Measurements from ENCODE around the gene YTHDC2. TPM values are rescaled to one million over a fixed set of nuclear protein-coding genes. Genes with fewer than 3 reads are reported as not detected.

YTHDC2 gene
- total and polyA plus RNA-seq, 8 donors = 3.8 to 78.0 (median 22.9) TPM

DNA sequence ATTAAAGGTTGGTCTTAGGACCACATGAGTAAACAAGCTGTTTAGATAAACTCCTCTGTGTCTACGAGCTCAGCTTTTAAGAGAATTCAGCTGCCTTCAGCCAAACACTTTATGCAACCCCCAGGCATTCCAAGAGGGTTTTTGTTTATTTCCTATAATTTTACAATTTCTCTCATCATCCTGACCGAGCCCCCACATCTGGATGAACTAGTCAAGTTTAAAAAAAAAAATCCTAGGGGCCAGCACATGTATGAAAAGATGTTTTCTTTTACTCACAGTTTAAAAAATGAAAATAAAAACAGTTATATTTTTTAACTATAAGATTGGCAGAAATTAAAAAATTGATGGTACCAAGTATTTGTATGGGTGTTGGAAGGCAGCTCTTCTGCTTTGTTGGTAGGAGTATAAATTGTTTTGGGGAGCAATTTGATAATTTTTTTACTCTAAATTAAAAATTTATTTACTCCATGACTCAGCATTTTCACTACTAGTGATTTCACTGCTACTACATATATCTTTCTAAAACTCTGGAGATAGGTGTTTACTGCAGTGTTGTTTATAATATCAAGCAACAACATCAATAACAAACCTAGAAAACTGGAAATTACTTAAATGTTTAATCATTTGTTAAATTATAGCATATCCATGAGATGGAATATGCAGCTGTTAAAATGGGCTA is 18.1 kb downstream of the YTHDC2 start:
- no peaks in the 10 kb centered on the region for H3K4me1 ChIP-seq

DNA sequence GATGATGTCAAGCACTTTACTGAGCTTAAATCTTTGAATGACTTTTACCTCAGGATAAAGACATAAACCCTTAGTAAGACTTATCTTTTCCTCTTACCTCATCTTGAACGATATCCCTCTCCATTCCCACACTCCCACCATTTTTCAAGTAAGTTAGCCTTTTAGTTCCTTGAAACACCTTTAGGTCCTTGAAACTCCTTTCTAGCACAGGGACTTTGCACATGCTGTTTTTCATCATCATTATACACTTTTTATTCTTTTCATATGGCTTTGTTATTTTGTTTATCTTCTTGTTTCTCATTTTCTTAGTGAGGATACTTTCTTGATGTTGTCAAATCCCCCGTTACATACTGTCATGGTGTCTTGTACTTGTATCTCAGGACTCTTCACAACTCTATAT is 24.8 kb downstream of the YTHDC2 start:
- Histone ChIP-seq H3K36me3 (peaks cover 19 to 84% (median 75%) of the 10 kb centered on the region in 4 donors), H3K4me1 (no peaks in the 10 kb centered on the region), H3K27ac (no peak overlapping the region), H3K9me3 (no peaks in the 10 kb centered on the region), H3K27me3 (no peaks in the 10 kb centered on the region), H3K4me3 (no peak overlapping the region)
- DNase-seq = no peak
- WGBS, 5 donors = 95 to 99% (median 97%) methylated on average over 2 of the region's 2 CpGs
- intact Hi-C loops (cut with DNase I; ENCODE audit: low total_unique reads) = no loop called here
- no peak for TF ChIP-seq EP300 (IDR thresholded peaks at IDR 0.05)
- no peak for TF ChIP-seq POLR2AphosphoS5 (IDR thresholded peaks at IDR 0.05)
- TF ChIP-seq POLR2A (IDR thresholded peaks at IDR 0.05) = no peak
- TF ChIP-seq, protein P1, sequence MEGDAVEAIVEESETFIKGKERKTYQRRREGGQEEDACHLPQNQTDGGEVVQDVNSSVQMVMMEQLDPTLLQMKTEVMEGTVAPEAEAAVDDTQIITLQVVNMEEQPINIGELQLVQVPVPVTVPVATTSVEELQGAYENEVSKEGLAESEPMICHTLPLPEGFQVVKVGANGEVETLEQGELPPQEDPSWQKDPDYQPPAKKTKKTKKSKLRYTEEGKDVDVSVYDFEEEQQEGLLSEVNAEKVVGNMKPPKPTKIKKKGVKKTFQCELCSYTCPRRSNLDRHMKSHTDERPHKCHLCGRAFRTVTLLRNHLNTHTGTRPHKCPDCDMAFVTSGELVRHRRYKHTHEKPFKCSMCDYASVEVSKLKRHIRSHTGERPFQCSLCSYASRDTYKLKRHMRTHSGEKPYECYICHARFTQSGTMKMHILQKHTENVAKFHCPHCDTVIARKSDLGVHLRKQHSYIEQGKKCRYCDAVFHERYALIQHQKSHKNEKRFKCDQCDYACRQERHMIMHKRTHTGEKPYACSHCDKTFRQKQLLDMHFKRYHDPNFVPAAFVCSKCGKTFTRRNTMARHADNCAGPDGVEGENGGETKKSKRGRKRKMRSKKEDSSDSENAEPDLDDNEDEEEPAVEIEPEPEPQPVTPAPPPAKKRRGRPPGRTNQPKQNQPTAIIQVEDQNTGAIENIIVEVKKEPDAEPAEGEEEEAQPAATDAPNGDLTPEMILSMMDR (IDR thresholded peaks at IDR 0.05) = no peak

More for the DNA sequence above, 18.1 kb downstream of the YTHDC2 start:
- peaks cover 16 to 50% (median 42%) of the 10 kb centered on the region in 4 donors for H3K36me3 ChIP-seq
- H3K9me3 ChIP-seq = peaks cover 4 to 14% (median 10%) of the 10 kb centered on the region in 4 donors
- intact Hi-C loops (cut with DNase I; ENCODE audit: low total_unique reads) = no loop called here
- no peaks in the 10 kb centered on the region for H3K27me3 ChIP-seq
- no peak for DNase-seq
- H3K27ac ChIP-seq = no peak overlapping the region
- H3K4me3 ChIP-seq = no peak overlapping the region
- TF ChIP-seq, protein P1 (IDR thresholded peaks at IDR 0.05) = no peak
- 91 to 100% (median 93%) methylated on average over 2 of the region's 2 CpGs for WGBS, 5 donors

DNA sequence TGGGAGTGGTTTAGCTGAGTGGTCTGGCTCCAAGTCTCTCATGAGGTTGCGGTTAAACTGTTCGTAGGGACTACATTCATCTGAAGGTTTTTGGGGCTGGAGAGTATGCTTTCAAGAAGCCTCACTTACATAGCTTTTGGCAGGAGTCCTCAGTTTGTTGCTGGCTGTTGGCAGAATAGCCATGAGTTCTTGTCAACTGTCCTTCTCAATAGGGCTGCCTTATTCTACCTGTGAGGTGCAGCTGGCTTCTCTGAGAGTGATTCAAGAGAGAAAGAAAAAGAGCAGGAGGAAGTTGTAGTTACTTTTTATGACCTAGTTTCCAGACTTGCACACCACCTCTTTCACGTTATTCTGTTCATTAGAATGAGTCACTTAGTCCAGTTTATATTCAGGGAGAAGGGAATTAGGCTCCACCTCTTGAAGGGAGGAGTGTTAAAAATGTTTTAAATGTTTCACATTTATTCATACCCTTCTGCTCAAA is 33.2 kb downstream of the YTHDC2 start:
- peak overlapping the region in 1 of 5 donors; percentile 38 for H3K27ac ChIP-seq
- 62 to 85% (median 74%) methylated on average over 3 of the region's 3 CpGs for WGBS, 5 donors
- DNase-seq = peak in 1 of 2 donors; percentile 2

DNA sequence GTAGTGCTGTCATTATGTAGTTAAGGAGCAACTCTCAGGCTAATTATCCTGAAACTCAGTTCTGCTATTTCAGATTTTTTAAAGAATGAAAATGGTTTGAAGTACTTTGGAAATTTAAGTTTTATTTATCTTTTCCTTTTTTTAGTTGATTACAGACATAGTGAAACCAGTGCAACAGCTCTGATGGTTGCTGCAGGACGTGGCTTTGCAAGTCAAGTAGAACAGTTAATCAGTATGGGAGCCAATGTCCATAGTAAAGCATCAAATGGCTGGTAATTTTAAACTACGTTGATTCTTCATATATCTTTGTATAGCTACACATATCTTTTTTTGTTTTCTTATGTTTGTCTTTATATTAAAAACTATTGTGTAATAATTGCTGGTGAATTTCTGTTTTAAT is 34.9 kb downstream of the YTHDC2 start:
- Histone ChIP-seq H3K9me3 (no peaks in the 10 kb centered on the region), H3K27ac (no peak overlapping the region), H3K36me3 (peaks cover 0 to 76% (median 65%) of the 10 kb centered on the region in 4 donors), H3K4me3 (no peak overlapping the region), H3K27me3 (no peaks in the 10 kb centered on the region), H3K4me1 (peaks cover 0 to 8% (median 3%) of the 10 kb centered on the region in 4 donors)
- intact Hi-C loops (cut with DNase I; ENCODE audit: low total_unique reads) = no loop called here
- TF ChIP-seq, protein P1 (IDR thresholded peaks at IDR 0.05) = no peak
- no peak for TF ChIP-seq POLR2A (IDR thresholded peaks at IDR 0.05)
- no peak for TF ChIP-seq EP300 (IDR thresholded peaks at IDR 0.05)
- no peak for TF ChIP-seq POLR2AphosphoS5 (IDR thresholded peaks at IDR 0.05)
- WGBS, 5 donors = 62 to 96% (median 72%) methylated on average over 2 of the region's 2 CpGs
- DNase-seq = no peak

More for the DNA sequence above, 33.2 kb downstream of the YTHDC2 start:
- Histone ChIP-seq H3K9me3 (no peaks in the 10 kb centered on the region), H3K36me3 (peaks cover 0 to 76% (median 64%) of the 10 kb centered on the region in 4 donors), H3K4me3 (no peak overlapping the region), H3K27me3 (no peaks in the 10 kb centered on the region), H3K4me1 (peaks cover 0 to 8% (median 3%) of the 10 kb centered on the region in 4 donors)
- intact Hi-C loops (cut with DNase I; ENCODE audit: low total_unique reads) = no loop called here
- TF ChIP-seq EP300 (IDR thresholded peaks at IDR 0.05) (no peak), POLR2A (IDR thresholded peaks at IDR 0.05) (no peak), POLR2AphosphoS5 (IDR thresholded peaks at IDR 0.05) (no peak)
- TF ChIP-seq, protein P1 (IDR thresholded peaks at IDR 0.05) = no peak

Data from stomach (tissue), 9 donors.